ENCODE results near the gene NEUROG3. TPM values are rescaled to one million over a fixed set of nuclear protein-coding genes. Genes with fewer than 3 reads are reported as not detected.

NEUROG3 gene
- total and polyA plus RNA-seq, 2 experiments from 2014 or later = 0.87 TPM; not detected in 1

DNA sequence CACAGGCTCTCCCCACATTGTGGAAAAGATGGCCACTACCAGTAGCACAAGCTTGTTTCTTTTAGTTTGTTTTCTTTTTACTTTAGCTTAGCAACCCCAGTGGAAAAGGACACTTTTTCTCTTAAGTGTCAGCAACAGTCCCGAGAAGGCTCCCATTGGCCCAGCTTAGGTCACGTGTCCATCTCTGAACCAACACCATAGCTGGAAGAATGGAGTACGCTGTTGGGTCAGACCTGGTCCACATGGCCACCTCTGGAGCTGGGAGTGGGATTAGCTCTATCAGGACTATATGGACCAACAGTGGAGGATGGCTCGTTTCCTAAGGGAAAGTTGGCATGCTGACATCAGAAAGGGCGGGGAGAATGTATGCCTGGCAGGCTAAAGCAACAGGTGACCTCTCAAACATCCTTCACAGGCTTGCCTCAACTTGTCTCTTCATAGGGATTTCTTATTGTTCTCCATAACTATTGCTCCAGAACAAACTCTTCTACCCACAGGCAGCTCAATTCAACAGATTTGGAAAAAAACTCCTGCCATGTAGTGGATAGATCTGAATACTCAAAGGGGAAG is 27.6 kb upstream of the NEUROG3 start:
- Histone ChIP-seq H3K9me2 (replicated peaks; ENCODE audit: insufficient read depth) (no peaks in the 10 kb centered on the region), H3K27me3 (peaks cover 5% of the 10 kb centered on the region), H3K4me3 (no peak overlapping the region), H3K9me3 (ENCODE audit: low read depth) (no peaks in the 10 kb centered on the region), H2AFZ (no peak overlapping the region), H4K20me1 (ENCODE audit: insufficient read depth, poor library complexity, severe bottlenecking) (no peaks in the 10 kb centered on the region), H3K79me2 (no peaks in the 10 kb centered on the region), H3K36me3 (replicated peaks; ENCODE audit: insufficient read depth, low read depth) (no peaks in the 10 kb centered on the region), H3K4me2 (no peak overlapping the region), H3K4me1 (ENCODE audit: insufficient read depth) (no peaks in the 10 kb centered on the region), H3K27ac (no peak overlapping the region)
- 76% methylated on average over 5 of the region's 5 CpGs for WGBS (ENCODE audit: low lambda C conversion rate, missing lambda C conversion rate)
- TF ChIP-seq EZH2phosphoT487 (IDR thresholded peaks at IDR 0.05; ENCODE audit: low read depth, severe bottlenecking, unreplicated experiment) = no peak
- TF ChIP-seq EZH2 (IDR thresholded peaks at IDR 0.05; ENCODE audit: borderline replicate concordance) = no peak
- TF ChIP-seq, protein P1, sequence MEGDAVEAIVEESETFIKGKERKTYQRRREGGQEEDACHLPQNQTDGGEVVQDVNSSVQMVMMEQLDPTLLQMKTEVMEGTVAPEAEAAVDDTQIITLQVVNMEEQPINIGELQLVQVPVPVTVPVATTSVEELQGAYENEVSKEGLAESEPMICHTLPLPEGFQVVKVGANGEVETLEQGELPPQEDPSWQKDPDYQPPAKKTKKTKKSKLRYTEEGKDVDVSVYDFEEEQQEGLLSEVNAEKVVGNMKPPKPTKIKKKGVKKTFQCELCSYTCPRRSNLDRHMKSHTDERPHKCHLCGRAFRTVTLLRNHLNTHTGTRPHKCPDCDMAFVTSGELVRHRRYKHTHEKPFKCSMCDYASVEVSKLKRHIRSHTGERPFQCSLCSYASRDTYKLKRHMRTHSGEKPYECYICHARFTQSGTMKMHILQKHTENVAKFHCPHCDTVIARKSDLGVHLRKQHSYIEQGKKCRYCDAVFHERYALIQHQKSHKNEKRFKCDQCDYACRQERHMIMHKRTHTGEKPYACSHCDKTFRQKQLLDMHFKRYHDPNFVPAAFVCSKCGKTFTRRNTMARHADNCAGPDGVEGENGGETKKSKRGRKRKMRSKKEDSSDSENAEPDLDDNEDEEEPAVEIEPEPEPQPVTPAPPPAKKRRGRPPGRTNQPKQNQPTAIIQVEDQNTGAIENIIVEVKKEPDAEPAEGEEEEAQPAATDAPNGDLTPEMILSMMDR (IDR thresholded peaks at IDR 0.05; ENCODE audit: poor library complexity) = no peak
- no peak for DNase-seq (ENCODE audit: low spot score)

DNA sequence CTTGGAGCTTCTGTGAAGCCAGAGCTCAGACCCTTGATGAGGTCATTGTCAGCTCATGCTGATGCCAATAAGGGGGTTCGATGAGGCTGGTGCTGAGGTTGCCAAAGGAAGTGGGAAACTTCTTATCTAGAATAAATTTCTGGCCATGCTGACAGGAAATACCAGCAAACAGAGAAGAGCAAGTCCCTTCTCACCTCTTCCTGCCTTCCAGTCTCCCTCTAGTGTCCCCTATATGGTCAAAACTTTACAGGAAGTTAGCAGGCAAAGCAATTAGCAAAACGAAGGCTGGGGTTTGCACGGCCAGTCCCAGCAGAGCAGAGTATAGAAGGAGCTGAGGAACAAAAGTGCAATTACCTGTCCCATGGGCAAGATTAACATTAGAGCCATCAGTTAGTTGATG is 15.1 kb upstream of the NEUROG3 start:
- H3K4me3 ChIP-seq = no peak overlapping the region
- no peaks in the 10 kb centered on the region for H3K36me3 ChIP-seq (replicated peaks; ENCODE audit: insufficient read depth, low read depth)
- no peaks in the 10 kb centered on the region for H3K79me2 ChIP-seq
- H3K27ac ChIP-seq = no peak overlapping the region
- H2AFZ ChIP-seq = no peak overlapping the region
- no peaks in the 10 kb centered on the region for H4K20me1 ChIP-seq (ENCODE audit: insufficient read depth, poor library complexity, severe bottlenecking)
- 30% methylated on average over 3 of the region's 3 CpGs for WGBS (ENCODE audit: low lambda C conversion rate, missing lambda C conversion rate)
- H3K9me3 ChIP-seq (ENCODE audit: low read depth) = no peaks in the 10 kb centered on the region
- H3K4me1 ChIP-seq (ENCODE audit: insufficient read depth) = no peaks in the 10 kb centered on the region
- no peak overlapping the region for H3K4me2 ChIP-seq
- no peaks in the 10 kb centered on the region for H3K9me2 ChIP-seq (replicated peaks; ENCODE audit: insufficient read depth)
- no peak for DNase-seq (ENCODE audit: low spot score)
- TF ChIP-seq EZH2 (IDR thresholded peaks at IDR 0.05; ENCODE audit: borderline replicate concordance) (no peak), EZH2phosphoT487 (IDR thresholded peaks at IDR 0.05; ENCODE audit: low read depth, severe bottlenecking, unreplicated experiment) (no peak)
- TF ChIP-seq, protein P1 (IDR thresholded peaks at IDR 0.05; ENCODE audit: poor library complexity) = no peak
- peaks cover 19% of the 10 kb centered on the region for H3K27me3 ChIP-seq

DNA sequence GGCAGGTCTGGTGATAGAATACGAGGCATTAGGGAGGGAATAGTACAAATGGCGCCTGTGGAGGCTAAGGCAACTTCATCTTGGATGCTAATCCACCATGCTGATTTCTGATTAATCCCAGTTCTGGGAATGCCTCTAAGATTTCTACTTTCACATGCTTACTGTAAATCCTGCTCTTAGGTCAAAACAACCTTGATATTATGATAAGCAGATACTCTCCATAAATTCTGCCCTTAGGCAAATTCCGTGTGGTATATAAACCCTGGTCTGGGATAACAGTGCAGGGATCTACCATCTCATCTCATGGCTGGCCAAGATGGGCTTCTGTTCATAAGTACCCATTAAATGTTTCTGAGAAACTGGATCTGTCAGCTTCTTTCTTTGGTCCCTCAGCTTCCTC is 11.4 kb upstream of the NEUROG3 start:
- DNase-seq (ENCODE audit: low spot score) = no peak
- no peak for TF ChIP-seq EZH2 (IDR thresholded peaks at IDR 0.05; ENCODE audit: borderline replicate concordance)
- TF ChIP-seq EZH2phosphoT487 (IDR thresholded peaks at IDR 0.05; ENCODE audit: low read depth, severe bottlenecking, unreplicated experiment) = no peak
- TF ChIP-seq, protein P1 (IDR thresholded peaks at IDR 0.05; ENCODE audit: poor library complexity) = no peak
- no peaks in the 10 kb centered on the region for H3K79me2 ChIP-seq
- no peak overlapping the region for H3K4me3 ChIP-seq
- peaks cover 43% of the 10 kb centered on the region for H3K27me3 ChIP-seq
- H3K27ac ChIP-seq = no peak overlapping the region
- H3K36me3 ChIP-seq (replicated peaks; ENCODE audit: insufficient read depth, low read depth) = no peaks in the 10 kb centered on the region
- H3K4me2 ChIP-seq = no peak overlapping the region
- H4K20me1 ChIP-seq (ENCODE audit: insufficient read depth, poor library complexity, severe bottlenecking) = no peaks in the 10 kb centered on the region
- H3K9me3 ChIP-seq (ENCODE audit: low read depth) = no peaks in the 10 kb centered on the region
- no peaks in the 10 kb centered on the region for H3K9me2 ChIP-seq (replicated peaks; ENCODE audit: insufficient read depth)
- 77% methylated on average over 3 of the region's 3 CpGs for WGBS (ENCODE audit: low lambda C conversion rate, missing lambda C conversion rate)
- no peak overlapping the region for H2AFZ ChIP-seq
- no peaks in the 10 kb centered on the region for H3K4me1 ChIP-seq (ENCODE audit: insufficient read depth)

Data from hepatocyte (in vitro differentiated cells).